Keratinocyte (primary cell): ENCODE results near the gene MXD3.

Source experiments
- CTCF ChIP-seq, 3 experiments: IDR thresholded peaks in 1 of 3; conservative IDR thresholded peaks in 1 of 3; optimal IDR thresholded peaks in 1 of 3; 2 replicates in 2 of 3; 3 replicates in 1 of 3; pipeline versions ENCODE3 to v1.5.1; 2011; ENCODE audit warnings: low read length in 3 of 3, mild to moderate bottlenecking in 3 of 3, moderate library complexity in 2 of 3, control low read depth in 1 of 3, inconsistent platforms in 1 of 3; ENCODE audit not compliant: insufficient read depth in 2 of 3; ENCODE audit errors: extremely low read depth in 1 of 3
- EZH2 ChIP-seq: IDR thresholded peaks from one replicate; pipeline ENCODE4 v1.6.1; 2012; ENCODE audit warnings: inconsistent platforms, mild to moderate bottlenecking, low read length, moderate library complexity

DNA sequence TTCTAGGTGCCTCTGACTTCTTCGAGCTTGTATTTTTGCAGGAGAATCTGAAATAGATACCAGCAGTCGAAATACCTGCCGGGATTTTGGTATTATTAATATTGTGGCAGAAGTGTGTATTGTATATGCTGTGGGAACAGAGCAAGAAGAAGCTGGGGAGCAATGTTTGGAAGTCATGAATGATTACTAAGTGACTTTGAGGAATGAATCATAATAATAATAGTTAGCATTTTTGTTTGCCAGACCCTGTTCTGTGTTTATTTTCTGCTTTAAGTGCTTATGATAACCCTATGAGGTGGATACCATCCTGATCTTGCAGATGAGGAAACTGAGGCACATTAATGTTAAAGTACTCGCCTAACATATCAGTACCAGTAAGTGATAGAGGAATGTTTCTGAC is 40.6 kb downstream of the MXD3 start:
- no peak for TF ChIP-seq CTCF (optimal IDR thresholded peaks at IDR 0.05 in 1 of 3, IDR thresholded peaks at IDR 0.05 in 1 of 3, conservative IDR thresholded peaks at IDR 0.05 in 1 of 3; ENCODE audit: extremely low read depth in 1 of 3, insufficient read depth in 2 of 3, low read length in 3 of 3)
- no peak for TF ChIP-seq EZH2
